OCI-M1 (cell line): ENCODE data around the gene MCM3AP.

Experiments
- DNase-seq: peaks from one replicate; lab custom pipeline; 2025; lab: John Stamatoyannopoulos, UW

The MCM3AP gene

GRCh38 chr21:46273341-46273740 is 12.1 kb downstream of the MCM3AP start:
- no peak for DNase-seq

- DNase-seq, result no peak
Observed at GRCh38 chr21:46269466-46269865, 15.9 kb downstream of the MCM3AP start.

GRCh38 chr21:46268371-46268770 is 17.0 kb downstream of the MCM3AP start:
- no peak for DNase-seq

DNA sequence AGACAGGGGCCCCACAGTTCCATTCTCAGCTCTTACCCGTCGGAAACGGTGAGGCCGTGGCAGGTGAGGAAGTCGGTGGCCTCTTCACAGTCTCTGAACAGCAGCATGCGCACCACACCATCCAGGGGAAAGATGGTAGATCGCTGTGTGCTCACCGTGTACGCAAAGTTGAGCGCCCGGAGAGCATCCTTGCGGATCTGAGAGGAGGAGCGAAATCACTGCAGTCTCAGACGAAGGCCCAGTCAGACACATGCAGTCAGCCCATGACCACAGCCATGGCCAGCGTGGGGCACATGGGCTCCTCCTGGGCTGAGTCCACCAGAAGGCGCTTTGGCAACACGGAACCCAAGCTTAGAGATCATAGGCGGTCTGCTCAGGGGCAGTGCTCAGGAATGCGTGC is 18.5 kb downstream of the MCM3AP start:
- no peak for DNase-seq

- no peak for DNase-seq
Observed at GRCh38 chr21:46265736-46266525, 19.5 kb downstream of the MCM3AP start.

GRCh38 chr21:46264690-46265144 is 20.7 kb downstream of the MCM3AP start:
- DNase-seq, result no peak

GRCh38 chr21:46264046-46264689 is 21.2 kb downstream of the MCM3AP start:
- DNase-seq, result no peak

- DNase-seq, result no peak
Observed at GRCh38 chr21:46256501-46256994, 28.9 kb downstream of the MCM3AP start.

DNA sequence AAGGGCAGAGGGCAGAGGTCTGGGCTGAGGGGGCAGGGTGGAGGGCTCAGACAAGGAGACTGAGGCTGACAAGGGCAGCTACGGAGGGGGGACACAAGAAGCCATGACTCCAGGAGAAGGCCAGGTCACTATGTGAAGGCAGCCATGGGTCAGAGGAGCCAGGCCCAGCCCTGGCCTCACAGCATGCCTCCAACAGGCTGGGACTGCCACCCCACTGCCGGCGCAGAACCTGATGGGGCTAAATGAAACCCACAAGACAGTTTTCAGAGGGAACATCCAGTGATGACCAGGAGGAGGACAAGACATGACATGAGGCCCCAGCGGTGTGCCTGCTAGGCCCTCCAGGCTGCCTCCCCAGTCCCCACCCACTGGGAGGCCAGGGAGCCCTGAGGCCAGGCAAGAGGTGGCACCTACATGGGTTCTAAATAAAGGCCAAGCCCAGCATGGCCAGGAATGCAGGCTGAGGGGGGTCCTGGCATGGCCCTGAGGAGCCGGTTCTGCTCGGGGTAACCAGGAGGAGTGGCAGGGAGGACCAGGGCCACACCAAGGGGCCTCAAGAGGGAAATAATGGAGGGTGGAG is 29.6 kb downstream of the MCM3AP start:
- no peak for DNase-seq

DNA sequence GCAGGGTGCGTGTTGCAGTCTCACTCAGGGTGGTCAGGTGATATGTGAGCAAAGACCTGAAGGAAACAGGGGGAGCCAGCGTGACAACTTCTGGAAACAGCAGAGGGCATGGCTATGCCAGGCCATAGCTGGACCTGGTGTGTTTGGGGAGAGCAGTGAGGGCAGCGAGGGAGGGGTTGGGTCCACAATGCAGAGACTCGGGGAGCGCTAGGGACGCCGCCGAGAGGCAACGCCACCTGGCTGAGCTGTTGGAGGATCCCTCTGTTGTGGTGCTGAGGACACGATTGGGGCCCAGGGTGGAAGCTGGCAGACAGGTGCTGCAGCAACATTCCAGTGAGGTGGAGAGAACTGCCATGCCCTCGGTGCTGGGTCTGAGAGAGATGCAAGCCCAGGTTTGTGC is 30.2 kb downstream of the MCM3AP start:
- DNase-seq, result no peak

- no peak for DNase-seq
Observed at GRCh38 chr21:46254208-46254975, 31.0 kb downstream of the MCM3AP start.

- DNase-seq, result peak; percentile 81
Observed at GRCh38 chr21:46253610-46254124, 31.7 kb downstream of the MCM3AP start.

DNA sequence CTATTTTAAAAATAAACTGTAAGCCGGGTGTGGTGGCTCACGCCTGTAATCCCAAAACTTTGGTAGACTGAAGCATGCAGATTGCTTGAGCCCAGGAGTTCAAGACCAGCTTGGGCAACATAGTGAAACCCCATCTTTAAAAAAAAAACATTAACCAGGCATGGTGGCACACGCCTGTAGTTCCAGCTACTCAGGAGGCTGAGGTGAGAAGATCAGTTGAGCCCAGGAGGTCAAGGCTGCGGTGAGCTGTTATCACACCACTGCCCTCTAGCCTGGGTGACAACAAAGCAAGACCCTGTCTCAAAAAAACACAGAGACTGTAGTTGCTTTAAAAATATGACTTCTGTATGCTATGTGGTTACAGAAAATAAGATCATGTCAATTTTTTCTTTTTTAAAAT is 32.6 kb downstream of the MCM3AP start:
- no peak for DNase-seq

GRCh38 chr21:46250146-46250725 is 35.2 kb downstream of the MCM3AP start:
- no peak for DNase-seq

GRCh38 chr21:46248827-46249226 is 36.6 kb downstream of the MCM3AP start:
- DNase-seq, result no peak

DNA sequence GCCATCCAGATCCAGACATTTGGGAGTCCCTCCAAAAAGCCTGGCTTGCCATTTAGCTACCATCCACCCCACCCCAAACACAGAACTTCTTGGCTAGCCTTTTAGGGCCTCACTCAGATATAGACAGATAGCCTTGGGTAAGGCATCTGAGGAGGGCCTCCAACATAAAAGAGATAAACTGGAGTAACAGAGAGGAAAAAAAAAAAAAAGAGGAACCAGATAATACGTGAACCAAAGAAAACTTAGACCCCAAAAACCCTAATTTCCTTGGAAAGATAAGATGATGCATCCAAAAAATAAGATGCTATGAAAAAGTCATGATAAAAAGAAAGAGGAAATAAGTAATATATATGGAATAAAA is 37.0 kb downstream of the MCM3AP start:
- DNase-seq, result peak; percentile 64

GRCh38 chr21:46247699-46248421 is 37.6 kb downstream of the MCM3AP start:
- DNase-seq, result no peak

DNA sequence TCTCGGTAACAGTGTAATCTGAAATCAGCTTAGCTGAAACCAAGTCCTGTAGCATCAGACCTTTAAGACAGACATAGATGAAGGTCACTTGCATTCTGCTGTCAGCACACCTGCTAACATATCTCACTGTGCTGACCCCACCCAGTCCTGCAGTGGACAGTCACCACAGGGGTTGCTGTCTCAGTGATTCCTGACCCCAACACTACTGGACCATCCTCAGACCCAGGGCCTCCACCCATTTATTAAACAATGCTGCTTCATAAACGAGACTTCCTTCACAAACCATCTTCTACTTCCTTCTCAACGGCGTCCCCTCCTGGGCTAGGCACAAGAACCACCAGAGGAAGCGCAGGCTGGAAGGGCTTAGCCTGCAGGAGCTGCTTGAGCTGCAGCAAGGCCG is 39.1 kb downstream of the MCM3AP start:
- DNase-seq, result no peak

- no peak for DNase-seq
Observed at GRCh38 chr21:46245213-46245915, 40.0 kb downstream of the MCM3AP start.

- DNase-seq, result no peak
Observed at GRCh38 chr21:46244602-46245001, 40.8 kb downstream of the MCM3AP start.
